ENCODE measurements around the gene TFEB.
A peak's percentile ranks its signal among the peaks of the same experiment; 100 is the strongest.

TFEB gene

GRCh38 chr6:41748542-41748941 lies 13.1 kb upstream of the TFEB start:
- no peaks in the 10 kb centered on the region for H3K36me3 ChIP-seq
- no peaks in the 10 kb centered on the region for H3K9me3 ChIP-seq
- no peak overlapping the region for H3K9ac ChIP-seq
- no peak overlapping the region for H3K4me3 ChIP-seq
- no peaks in the 10 kb centered on the region for H3K27me3 ChIP-seq
- H3K27ac ChIP-seq: no peak overlapping the region
- H3K4me1 ChIP-seq: peaks cover 13% of the 10 kb centered on the region; the same call in 1 of the 2 replicates
- H4K20me1 ChIP-seq: no peaks in the 10 kb centered on the region
- no peak overlapping the region for H3K4me2 ChIP-seq
- no peak for TF ChIP-seq Cebpa-rat (IDR thresholded peaks at IDR 0.05)

- Histone ChIP-seq H3K36me3 (no peaks in the 10 kb centered on the region), H3K9ac (no peak overlapping the region), H3K27ac (no peak overlapping the region), H3K4me1 (peaks cover 13% of the 10 kb centered on the region; the same call in 1 of the 2 replicates), H3K4me2 (no peak overlapping the region), H3K27me3 (no peaks in the 10 kb centered on the region), H4K20me1 (no peaks in the 10 kb centered on the region), H3K9me3 (no peaks in the 10 kb centered on the region), H3K4me3 (no peak overlapping the region)
- TF ChIP-seq Cebpa-rat (IDR thresholded peaks at IDR 0.05): no peak
Observed at GRCh38 chr6:41748102-41748477, 12.7 kb upstream of the TFEB start.

GRCh38 chr6:41747256-41748101 lies 12.1 kb upstream of the TFEB start, which contains the start of gene PGC:
PGC (minus strand) TSS chr6:41747397; CDS start chr6:41747334, 63 bp downstream.
- no peaks in the 10 kb centered on the region for H3K36me3 ChIP-seq
- no peaks in the 10 kb centered on the region for H4K20me1 ChIP-seq
- peaks cover 13% of the 10 kb centered on the region; the same call in 1 of the 2 replicates for H3K4me1 ChIP-seq
- peak; percentile 21; the same call in 1 of the 2 replicates for TF ChIP-seq Cebpa-rat (IDR thresholded peaks at IDR 0.05)
- H3K9me3 ChIP-seq: no peaks in the 10 kb centered on the region
- H3K27me3 ChIP-seq: no peaks in the 10 kb centered on the region
- no peak within 1 kb of the TSS for H3K9ac ChIP-seq
- H3K4me2 ChIP-seq: no peak within 1 kb of the TSS
- H3K27ac ChIP-seq: no peak within 1 kb of the TSS
- H3K4me3 ChIP-seq: no peak within 1 kb of the TSS

- Histone ChIP-seq H3K9me3 (no peaks in the 10 kb centered on the region), H3K9ac (no peak overlapping the region)
- TF ChIP-seq Cebpa-rat (IDR thresholded peaks at IDR 0.05): no peak
Observed at GRCh38 chr6:41746107-41746506, 10.7 kb upstream of the TFEB start.

GRCh38 chr6:41744236-41744787 lies 8.9 kb upstream of the TFEB start:
- Histone ChIP-seq H3K9ac (no peak overlapping the region), H4K20me1 (no peaks in the 10 kb centered on the region), H3K27me3 (no peaks in the 10 kb centered on the region), H3K36me3 (no peaks in the 10 kb centered on the region), H3K4me2 (no peak overlapping the region), H3K4me1 (peaks cover 17% of the 10 kb centered on the region; the same call in 1 of the 2 replicates), H3K9me3 (no peaks in the 10 kb centered on the region), H3K4me3 (no peak overlapping the region), H3K27ac (no peak overlapping the region)
- TF ChIP-seq Cebpa-rat (IDR thresholded peaks at IDR 0.05): no peak

More at GRCh38 chr6:41746107-41746506, 10.7 kb upstream of the TFEB start:
- no peak overlapping the region for H3K27ac ChIP-seq
- peaks cover 13% of the 10 kb centered on the region; the same call in 1 of the 2 replicates for H3K4me1 ChIP-seq
- no peaks in the 10 kb centered on the region for H4K20me1 ChIP-seq
- no peak overlapping the region for H3K4me3 ChIP-seq
- no peaks in the 10 kb centered on the region for H3K36me3 ChIP-seq
- H3K27me3 ChIP-seq: no peaks in the 10 kb centered on the region
- no peak overlapping the region for H3K4me2 ChIP-seq

GRCh38 chr6:41743406-41744235 lies 8.2 kb upstream of the TFEB start:
- Histone ChIP-seq H3K27me3 (no peaks in the 10 kb centered on the region), H3K9ac (no peak overlapping the region), H3K4me1 (peaks cover 17% of the 10 kb centered on the region; the same call in 1 of the 2 replicates), H3K4me2 (no peak overlapping the region), H4K20me1 (no peaks in the 10 kb centered on the region), H3K36me3 (no peaks in the 10 kb centered on the region), H3K4me3 (no peak overlapping the region), H3K27ac (no peak overlapping the region), H3K9me3 (no peaks in the 10 kb centered on the region)
- no peak for TF ChIP-seq Cebpa-rat (IDR thresholded peaks at IDR 0.05)

- Histone ChIP-seq H3K27me3 (no peaks in the 10 kb centered on the region), H3K4me2 (no peak overlapping the region), H3K9ac (no peak overlapping the region), H3K9me3 (no peaks in the 10 kb centered on the region), H4K20me1 (no peaks in the 10 kb centered on the region), H3K36me3 (no peaks in the 10 kb centered on the region), H3K4me1 (peaks cover 17% of the 10 kb centered on the region; the same call in 1 of the 2 replicates), H3K4me3 (no peak overlapping the region), H3K27ac (no peak overlapping the region)
- TF ChIP-seq Cebpa-rat (IDR thresholded peaks at IDR 0.05): no peak
Observed at GRCh38 chr6:41741625-41742490, 6.5 kb upstream of the TFEB start.

GRCh38 chr6:41740366-41741162 lies 5.2 kb upstream of the TFEB start:
- Histone ChIP-seq H3K27me3 (no peaks in the 10 kb centered on the region), H3K4me2 (no peak overlapping the region), H3K4me1 (peaks cover 23% of the 10 kb centered on the region), H3K27ac (no peak overlapping the region), H3K36me3 (no peaks in the 10 kb centered on the region), H3K4me3 (no peak overlapping the region), H3K9ac (no peak overlapping the region), H3K9me3 (no peaks in the 10 kb centered on the region), H4K20me1 (no peaks in the 10 kb centered on the region)
- no peak for TF ChIP-seq Cebpa-rat (IDR thresholded peaks at IDR 0.05)
